HG02938 (cell line): ENCODE results near the gene BAIAP2L1.

Source experiments
- ATAC-seq: cut with Tn5 transposase; IDR thresholded peaks from one replicate; pipeline ENCODE4 v1.9.1; 2021; ENCODE audit warnings: mild to moderate bottlenecking, moderate library complexity; ENCODE audit not compliant: unreplicated experiment

Gene BAIAP2L1

GRCh38 chr7:98296833-98297232 is 104.1 kb downstream of the BAIAP2L1 start:
- no peak for ATAC-seq

- no peak for ATAC-seq
Measured at GRCh38 chr7:98295467-98296192, 105.3 kb downstream of the BAIAP2L1 start.

- peak; percentile 62 for ATAC-seq
Measured at GRCh38 chr7:98294798-98295382, 106.0 kb downstream of the BAIAP2L1 start.

- no peak for ATAC-seq
Measured at GRCh38 chr7:98294326-98294725, 106.6 kb downstream of the BAIAP2L1 start.

GRCh38 chr7:98293746-98294145 is 107.1 kb downstream of the BAIAP2L1 start:
- no peak for ATAC-seq

- ATAC-seq, result no peak
Measured at GRCh38 chr7:98293265-98293664, 107.6 kb downstream of the BAIAP2L1 start.

GRCh38 chr7:98291717-98292116 is 109.2 kb downstream of the BAIAP2L1 start:
- no peak for ATAC-seq

GRCh38 chr7:98289333-98289875 is 111.5 kb downstream of the BAIAP2L1 start:
- no peak for ATAC-seq

- ATAC-seq, result no peak
Measured at GRCh38 chr7:98288064-98288823, 112.6 kb downstream of the BAIAP2L1 start.

GRCh38 chr7:98287486-98287959 is 113.4 kb downstream of the BAIAP2L1 start:
- ATAC-seq, result no peak

- ATAC-seq, result no peak
Measured at GRCh38 chr7:98286701-98287485, 114.0 kb downstream of the BAIAP2L1 start.

- no peak for ATAC-seq
Measured at GRCh38 chr7:98286093-98286539, 114.8 kb downstream of the BAIAP2L1 start.

- no peak for ATAC-seq
Measured at GRCh38 chr7:98285157-98286092, 115.5 kb downstream of the BAIAP2L1 start.

- ATAC-seq, result no peak
Measured at GRCh38 chr7:98284335-98285036, 116.4 kb downstream of the BAIAP2L1 start.

- ATAC-seq, result no peak
Measured at GRCh38 chr7:98283887-98284222, 117.0 kb downstream of the BAIAP2L1 start.

- no peak for ATAC-seq
Measured at GRCh38 chr7:98283127-98283886, 117.6 kb downstream of the BAIAP2L1 start.

GRCh38 chr7:98282703-98283102 is 118.2 kb downstream of the BAIAP2L1 start:
- no peak for ATAC-seq
